Esophagus muscularis mucosa (tissue), 4 donors: Measurements from ENCODE around the gene PIGBOS1. TPM values are rescaled to one million over a fixed set of nuclear protein-coding genes. Genes with fewer than 3 reads are reported as not detected.

Experiments
- DNase-seq: peaks from one replicate; pipeline ENCODE4 v3.0.0-alpha.2; 2017; ENCODE audit errors: extremely low spot score
- H3K27ac ChIP-seq, 4 donors: fragments of 200-600 bp; sonication (generic); replicated peaks in 1 of 4; 1 replicate in 3 of 4; 2 replicates in 1 of 4; pipeline ENCODE4 v1.5.1; 2016 to 2019; ENCODE audit warnings: mild to moderate bottlenecking in 1 of 4
- H3K27me3 ChIP-seq, 4 donors: fragments of 200-600 bp; sonication (generic); one replicate each; pipeline versions ENCODE4 v1.5.1 to v1.6.0; 2016 to 2019
- H3K36me3 ChIP-seq, 4 donors: fragments of 200-600 bp; sonication (generic); one replicate each; pipeline ENCODE4 v1.5.1; 2016 to 2019
- H3K4me1 ChIP-seq, 4 donors: fragments of 200-600 bp; sonication (generic); one replicate each; pipeline ENCODE4 v1.5.1; 2016 to 2019
- H3K4me3 ChIP-seq, 4 donors: fragments of 200-600 bp; sonication (generic); 1 replicate in 2 of 4; 2 replicates in 2 of 4; pipeline ENCODE4 v1.5.1; 2016 to 2019; ENCODE audit warnings: mild to moderate bottlenecking in 4 of 4, moderate library complexity in 1 of 4
- H3K9me3 ChIP-seq, 4 donors: fragments of 200-600 bp; sonication (generic); 1 replicate in 3 of 4; 2 replicates in 1 of 4; pipeline ENCODE4 v1.5.1; 2016 to 2019
- CTCF ChIP-seq, 3 experiments: fragments of 200-600 bp in 2 of 3; fragments of 450-650 bp in 1 of 3; sonication (generic) in 2 of 3; IDR thresholded peaks; one replicate each; pipeline ENCODE4 v1.5.1; 2017 to 2019; ENCODE audit warnings: antibody characterized with exemption in 3 of 3, mild to moderate bottlenecking in 2 of 3, moderate library complexity in 1 of 3
- EP300 ChIP-seq: sonication (generic); formaldehyde crosslinking; IDR thresholded peaks from one replicate; pipeline ENCODE4 v1.6.1; 2017; ENCODE audit warnings: antibody characterized with exemption
- POLR2A ChIP-seq: fragments of 450-650 bp; IDR thresholded peaks from one replicate; pipeline ENCODE4 v1.6.1; 2017; ENCODE audit warnings: antibody characterized with exemption, moderate library complexity, mild to moderate bottlenecking, low read depth
- POLR2AphosphoS5 ChIP-seq, 2 donors: sonication (generic); formaldehyde crosslinking; IDR thresholded peaks; one replicate each; pipeline ENCODE4 v1.6.1; 2017; ENCODE audit warnings: antibody characterized with exemption in 2 of 2
- WGBS: methylation state at CpG from one replicate; pipeline ENCODE4 v1.1.5; 2018; 5-methylcytosine and 5-hydroxymethylcytosine counted together
- intact Hi-C: fragments of 100-400 bp; cut with DNase I; formaldehyde crosslinking; loops from one replicate; pipeline ENCODE4 v1.15.1; 2023
- total RNA-seq, 4 donors: library from RNA; depleted of rRNA; stranded (reverse); fragments of >200 nt; gene quantifications; one replicate each; pipeline versions ENCODE4 v1.1.0 to v1.2.1, GENCODE V29; 2016

PIGBOS1 gene
- total RNA-seq, 4 donors from 2014 or later = 10.6 to 21.6 (median 14.4) TPM

GRCh38 chr15:55279100-55279745 lies 39.7 kb downstream of the PIGBOS1 start:
- H3K27me3 ChIP-seq = no peaks in the 10 kb centered on the region
- H3K4me1 ChIP-seq = peaks cover 9 to 31% (median 27%) of the 10 kb centered on the region in 4 donors
- no peak for DNase-seq
- H3K36me3 ChIP-seq = no peaks in the 10 kb centered on the region
- TF ChIP-seq POLR2AphosphoS5 (IDR thresholded peaks at IDR 0.05) (no peak), EP300 (no peak), POLR2A (no peak), CTCF (IDR thresholded peaks at IDR 0.05) (no peak)
- no peak overlapping the region for H3K4me3 ChIP-seq
- no peak overlapping the region for H3K27ac ChIP-seq
- no peaks in the 10 kb centered on the region for H3K9me3 ChIP-seq
- intact Hi-C loops = no loop called here
- 88% methylated on average over 2 of the region's 2 CpGs for WGBS

- H3K4me3 ChIP-seq = no peak overlapping the region
- intact Hi-C loops = no loop called here
- 61% methylated on average over 2 of the region's 2 CpGs for WGBS
- H3K27me3 ChIP-seq = no peaks in the 10 kb centered on the region
- no peaks in the 10 kb centered on the region for H3K36me3 ChIP-seq
- no peak for DNase-seq
- no peak for TF ChIP-seq EP300
- TF ChIP-seq CTCF (IDR thresholded peaks at IDR 0.05) = no peak
- TF ChIP-seq POLR2A = no peak
- TF ChIP-seq POLR2AphosphoS5 (IDR thresholded peaks at IDR 0.05) = no peak
- peak overlapping the region in 1 of 4 donors; percentile 3 for H3K27ac ChIP-seq
- H3K9me3 ChIP-seq = no peaks in the 10 kb centered on the region
- H3K4me1 ChIP-seq = peaks cover 9 to 23% (median 20%) of the 10 kb centered on the region in 4 donors
These were observed 41.2 kb downstream of the PIGBOS1 start for GRCh38 chr15:55277715-55278114.

GRCh38 chr15:55277116-55277564 lies 41.8 kb downstream of the PIGBOS1 start:
- intact Hi-C loops = no loop called here
- Histone ChIP-seq H3K36me3 (no peaks in the 10 kb centered on the region), H3K4me1 (peaks cover 4 to 17% (median 14%) of the 10 kb centered on the region in 4 donors), H3K27me3 (no peaks in the 10 kb centered on the region), H3K27ac (peak overlapping the region in 1 of 4 donors; percentile 3), H3K4me3 (no peak overlapping the region), H3K9me3 (no peaks in the 10 kb centered on the region)
- no peak for TF ChIP-seq EP300
- WGBS = 51% methylated on average over 7 of the region's 7 CpGs
- peak; percentile 55 for DNase-seq

GRCh38 chr15:55276324-55276723 lies 42.6 kb downstream of the PIGBOS1 start:
- intact Hi-C loops = no loop called here
- WGBS = 95% methylated on average over 5 of the region's 5 CpGs

GRCh38 chr15:55270291-55270690 lies 48.6 kb downstream of the PIGBOS1 start:
- TF ChIP-seq POLR2AphosphoS5 (IDR thresholded peaks at IDR 0.05) (no peak), EP300 (no peak), CTCF (IDR thresholded peaks at IDR 0.05) (no peak), POLR2A (no peak)
- Histone ChIP-seq H3K4me3 (no peak overlapping the region), H3K4me1 (peaks cover 0 to 18% (median 2%) of the 10 kb centered on the region in 4 donors), H3K27ac (no peak overlapping the region), H3K36me3 (peaks cover 0 to 4% (median 1%) of the 10 kb centered on the region in 4 donors), H3K27me3 (no peaks in the 10 kb centered on the region), H3K9me3 (no peaks in the 10 kb centered on the region)
- 95% methylated on average over 5 of the region's 6 CpGs for WGBS
- intact Hi-C loops = no loop called here
- DNase-seq = no peak

More at GRCh38 chr15:55276324-55276723, 42.6 kb downstream of the PIGBOS1 start:
- Histone ChIP-seq H3K4me3 (no peak overlapping the region), H3K27ac (no peak overlapping the region), H3K36me3 (no peaks in the 10 kb centered on the region), H3K27me3 (no peaks in the 10 kb centered on the region), H3K9me3 (no peaks in the 10 kb centered on the region), H3K4me1 (peaks cover 3 to 9% (median 6%) of the 10 kb centered on the region in 4 donors)
- DNase-seq = no peak
- no peak for TF ChIP-seq CTCF (IDR thresholded peaks at IDR 0.05)
- no peak for TF ChIP-seq POLR2A
- no peak for TF ChIP-seq EP300
- TF ChIP-seq POLR2AphosphoS5 (IDR thresholded peaks at IDR 0.05) = no peak
